Measurements from ENCODE around the gene SMIM20.
"Not testable (repeated sequence)": the region's sequence is repeated elsewhere in the genome, so short reads cannot be mapped to it uniquely, and the experiment has no call there.

Gene SMIM20

GRCh38 chr4:25892796-25893195 is 21.2 kb upstream of the SMIM20 start:
- DNase-seq, result no peak

DNA sequence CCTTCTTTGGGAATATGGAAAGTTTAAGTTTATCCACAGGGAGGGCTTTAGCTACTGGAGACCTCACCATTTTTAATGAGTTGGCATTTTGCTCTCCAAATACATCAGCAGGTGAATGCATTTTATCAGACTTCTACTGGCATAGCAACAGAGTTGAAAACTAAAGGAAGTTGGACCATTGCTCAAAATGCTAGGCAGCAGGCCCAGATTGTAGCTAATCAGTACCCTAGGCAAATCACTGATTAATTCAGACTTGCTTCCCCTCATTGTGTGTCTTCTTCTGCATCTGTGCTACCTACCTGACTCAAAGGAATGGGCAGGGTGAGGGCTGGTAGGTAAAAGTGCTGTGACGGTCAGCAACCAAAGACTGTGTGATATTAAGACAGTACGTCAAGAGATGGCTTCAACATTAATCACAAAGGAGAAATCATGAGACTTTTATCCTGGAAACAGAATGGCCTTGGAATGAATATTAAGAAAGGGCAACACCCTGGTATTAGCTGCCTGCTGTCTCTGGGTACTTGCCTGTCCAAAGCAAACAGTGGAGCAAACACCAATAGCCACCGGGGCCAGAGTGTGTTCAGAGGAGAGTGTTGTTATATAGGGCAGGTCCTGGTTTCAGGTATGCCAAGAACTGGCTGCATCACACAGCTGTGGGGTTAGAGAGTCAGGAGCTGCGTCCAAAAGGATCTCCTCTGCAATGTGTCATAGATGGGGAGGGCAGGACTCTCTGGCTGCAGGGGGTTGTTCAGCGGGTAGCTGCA is 17.1 kb upstream of the SMIM20 start:
- no peak for DNase-seq

- DNase-seq, result no peak
Observed at GRCh38 chr4:25900310-25900709, 13.7 kb upstream of the SMIM20 start.

DNA sequence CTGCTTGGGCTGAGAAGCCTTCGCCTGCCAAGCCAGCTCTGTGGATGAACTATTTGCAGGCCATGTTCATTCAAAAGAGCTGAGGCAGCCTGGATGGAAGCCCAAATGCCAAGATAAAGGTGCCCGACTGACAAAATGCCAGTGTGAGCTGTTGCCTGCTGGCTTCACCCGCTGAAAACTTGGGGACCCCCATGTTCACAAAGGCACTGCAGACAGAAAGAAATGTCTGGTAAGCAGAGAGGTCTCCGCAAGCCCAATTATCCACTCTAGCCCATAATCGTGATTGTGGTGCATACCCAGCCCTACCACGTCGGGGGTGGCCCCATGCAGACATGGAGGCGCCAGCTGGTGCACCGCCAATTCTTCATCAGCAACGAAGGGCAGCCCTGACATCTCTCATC is 13.0 kb upstream of the SMIM20 start:
- no peak for DNase-seq

GRCh38 chr4:25903900-25904747 is 9.9 kb upstream of the SMIM20 start:
- DNase-seq, result no peak

DNA sequence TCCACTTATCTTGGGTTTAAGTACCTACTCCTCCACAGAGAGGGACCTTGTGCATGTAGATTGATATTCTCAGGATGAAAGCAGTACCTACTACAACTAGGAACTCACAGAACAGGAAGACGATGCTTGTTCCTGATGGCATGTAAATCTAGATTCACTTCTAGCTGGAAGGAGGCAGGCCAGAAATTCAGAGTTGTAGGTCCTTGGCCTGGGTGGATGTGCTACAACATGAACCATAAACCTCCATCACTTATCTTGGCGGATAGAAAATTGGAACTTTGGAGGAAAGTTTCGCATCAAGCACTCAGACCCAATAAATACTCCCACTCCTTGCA is 9.3 kb upstream of the SMIM20 start:
- no peak for DNase-seq

- DNase-seq, result no peak
Observed at GRCh38 chr4:25905371-25905770, 8.6 kb upstream of the SMIM20 start.

DNA sequence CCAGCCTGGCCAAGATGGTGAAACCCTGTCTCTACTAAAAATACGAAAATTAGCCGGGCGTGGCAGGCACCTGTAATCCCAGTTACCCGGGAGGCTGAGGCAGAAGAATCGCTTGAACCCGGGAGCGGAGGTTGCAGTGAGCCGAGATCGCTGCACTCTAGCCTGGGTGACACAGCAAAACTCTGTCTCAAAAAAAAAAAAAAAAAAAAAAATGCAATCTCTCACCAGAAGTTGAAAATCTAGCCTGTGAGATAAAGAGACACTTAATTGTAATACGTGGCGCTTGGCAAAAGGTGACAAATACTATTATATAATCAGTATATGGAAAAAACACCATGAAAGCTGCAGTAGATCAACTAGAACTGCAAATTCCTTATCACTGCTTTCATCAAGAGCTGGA is 7.9 kb upstream of the SMIM20 start:
- not testable (repeated sequence) for DNase-seq

- no peak for DNase-seq
Observed at GRCh38 chr4:25908491-25908901, 5.5 kb upstream of the SMIM20 start.

GRCh38 chr4:25911356-25911755 is 2.7 kb upstream of the SMIM20 start:
- no peak for DNase-seq

- peak; percentile 36 for DNase-seq
Observed at GRCh38 chr4:25913056-25913850, 767 bp upstream of the SMIM20 start.

DNA sequence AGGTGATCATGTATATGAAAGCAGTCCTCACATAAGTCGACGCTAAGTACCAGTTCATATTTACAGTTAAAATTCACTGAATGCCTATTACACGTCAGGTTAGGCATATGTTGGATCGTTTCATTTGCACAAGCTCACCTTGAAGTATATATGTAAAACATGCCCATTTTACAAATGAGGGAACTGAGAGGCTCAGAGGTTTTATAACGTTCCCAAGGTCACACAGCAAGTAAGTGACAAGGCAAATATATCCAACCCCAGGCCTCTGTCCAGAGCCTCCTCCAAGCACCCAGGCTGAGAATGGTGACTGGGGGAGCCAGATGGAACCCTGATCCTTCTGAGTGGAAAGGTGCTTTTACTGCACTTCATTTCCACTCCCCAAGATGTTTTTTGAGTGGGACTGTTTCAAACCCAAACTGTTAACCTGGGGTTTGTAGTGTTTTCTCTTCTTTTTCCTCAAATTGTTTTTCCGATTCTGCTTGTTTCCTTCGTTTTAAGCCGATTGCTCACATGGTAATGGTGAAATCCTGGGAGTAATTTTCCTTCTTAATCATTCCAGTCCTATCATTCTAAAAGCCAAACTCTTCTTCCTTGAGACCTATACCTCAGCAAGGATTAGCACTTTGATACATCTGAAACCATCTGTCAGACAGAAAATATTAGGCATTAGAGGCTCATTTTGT is 791 bp downstream of the SMIM20 start:
- DNase-seq, result no peak

DNA sequence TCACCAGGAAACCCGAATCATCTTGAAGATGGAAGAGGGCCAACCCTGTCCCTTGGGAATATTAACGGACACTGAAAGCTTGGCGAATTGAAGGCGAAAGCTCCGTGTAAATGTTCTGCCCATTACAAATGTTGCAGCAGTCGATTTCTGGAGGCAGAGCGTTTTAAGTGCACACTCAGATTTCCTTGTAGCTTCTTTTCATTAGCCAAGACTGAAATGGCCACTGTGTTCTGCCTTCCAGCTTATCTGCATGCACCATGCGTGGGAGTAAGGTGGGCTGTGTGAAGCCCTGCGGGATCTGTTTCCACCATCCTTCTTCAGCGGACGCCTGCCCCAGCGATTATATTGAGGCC is 1.3 kb downstream of the SMIM20 start:
- DNase-seq, result no peak

DNA sequence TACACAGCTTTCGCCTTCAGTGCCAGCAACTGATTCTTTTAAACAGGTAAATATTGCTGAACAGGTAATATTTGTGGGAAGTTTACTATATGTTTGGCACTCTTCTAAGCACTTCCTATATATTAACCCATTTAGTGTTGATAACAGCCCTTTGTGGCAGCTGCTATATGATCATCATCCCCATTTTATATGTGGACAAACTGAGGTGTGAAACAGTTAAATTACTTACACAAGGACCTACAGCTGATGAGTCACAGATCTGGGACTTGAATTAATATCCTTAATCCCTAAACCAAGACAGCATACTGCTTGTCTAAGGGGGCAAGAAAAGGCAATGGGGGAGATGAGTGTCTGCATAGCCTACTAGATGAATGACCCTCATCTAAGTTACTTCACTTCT is 2.9 kb downstream of the SMIM20 start:
- DNase-seq, result no peak

- DNase-seq, result no peak
Observed at GRCh38 chr4:25919676-25920075, 5.7 kb downstream of the SMIM20 start.

DNA sequence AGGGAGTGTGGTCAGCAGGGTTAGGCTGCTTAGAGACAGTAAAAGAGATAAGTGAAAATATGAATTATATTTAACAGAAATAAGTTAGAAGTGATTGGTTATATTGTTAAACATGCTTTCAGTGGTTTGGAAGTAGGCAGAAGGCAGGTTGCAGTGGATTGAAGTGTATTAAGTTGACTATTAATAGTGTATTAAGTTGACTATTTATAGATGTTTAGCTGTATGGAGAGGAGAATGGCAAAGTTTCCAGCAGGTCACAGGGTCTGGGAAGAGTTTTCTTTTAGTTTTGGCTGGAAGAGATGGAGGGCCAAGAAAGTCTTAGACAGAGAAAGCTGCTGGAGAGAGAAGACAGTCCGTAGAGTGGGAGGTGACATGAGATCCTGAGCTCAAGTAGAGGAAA is 7.9 kb downstream of the SMIM20 start:
- DNase-seq, result no peak

DNA sequence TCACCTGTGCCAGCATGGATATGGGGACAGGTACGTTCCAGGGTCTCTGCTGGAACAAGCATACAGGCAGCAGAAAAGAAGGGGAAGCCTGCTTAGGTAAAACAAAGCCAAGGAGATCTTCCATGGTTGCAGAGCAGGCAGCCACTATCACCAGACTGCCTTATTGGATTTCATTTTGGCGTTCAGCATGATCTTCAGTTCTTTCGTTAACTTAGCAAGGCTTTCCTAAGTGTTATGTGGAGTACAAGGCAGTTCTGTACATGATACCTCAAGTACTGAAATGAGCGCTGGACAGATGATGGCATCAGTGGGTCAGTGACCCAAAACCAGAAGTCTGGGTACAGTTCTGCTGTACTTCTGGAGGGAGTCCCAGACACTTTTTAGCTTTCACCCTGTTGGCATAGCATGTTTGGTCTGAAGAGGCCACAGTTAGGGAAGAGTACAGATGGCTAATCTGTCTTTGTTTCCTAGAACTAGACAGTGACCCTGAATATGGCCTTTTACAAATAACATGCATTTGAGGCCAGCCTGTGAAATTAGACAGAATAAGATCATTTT is 8.9 kb downstream of the SMIM20 start:
- DNase-seq, result no peak

GRCh38 chr4:25923745-25924144 is 9.7 kb downstream of the SMIM20 start:
- no peak for DNase-seq

DNA sequence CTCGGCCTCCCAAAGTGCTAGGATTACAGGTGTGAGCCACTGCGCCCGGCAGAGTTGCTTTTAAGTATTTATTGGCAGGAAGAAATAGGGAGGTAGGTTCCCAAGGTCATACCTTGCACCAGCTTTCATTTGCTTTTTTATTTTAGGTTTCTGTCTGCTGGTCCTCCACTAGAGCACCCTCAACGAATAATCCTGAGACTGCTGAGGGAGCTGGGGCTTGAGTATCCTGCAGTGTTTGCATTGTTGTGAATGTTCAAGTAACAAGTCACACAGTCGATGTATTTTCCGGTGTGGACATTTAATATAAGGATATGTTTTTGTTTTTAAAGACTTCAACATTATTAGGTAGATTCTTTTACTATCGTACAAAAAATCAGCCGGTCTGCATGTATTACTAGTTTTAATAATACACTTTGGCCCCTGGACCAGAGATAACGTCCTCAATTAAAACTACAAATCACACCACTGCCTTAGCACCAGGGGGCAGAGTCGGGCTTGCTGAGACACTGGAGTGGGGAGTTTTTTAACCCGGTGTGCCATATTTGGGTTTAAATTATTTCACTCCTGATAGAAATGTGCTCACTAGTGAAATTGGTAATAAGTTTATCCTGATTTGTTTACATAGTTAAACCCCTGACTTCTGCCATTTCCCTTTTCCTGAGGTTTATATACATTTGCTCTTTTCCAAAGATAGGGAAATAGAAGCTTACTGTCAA is 11.6 kb downstream of the SMIM20 start:
- no peak for DNase-seq

DNA sequence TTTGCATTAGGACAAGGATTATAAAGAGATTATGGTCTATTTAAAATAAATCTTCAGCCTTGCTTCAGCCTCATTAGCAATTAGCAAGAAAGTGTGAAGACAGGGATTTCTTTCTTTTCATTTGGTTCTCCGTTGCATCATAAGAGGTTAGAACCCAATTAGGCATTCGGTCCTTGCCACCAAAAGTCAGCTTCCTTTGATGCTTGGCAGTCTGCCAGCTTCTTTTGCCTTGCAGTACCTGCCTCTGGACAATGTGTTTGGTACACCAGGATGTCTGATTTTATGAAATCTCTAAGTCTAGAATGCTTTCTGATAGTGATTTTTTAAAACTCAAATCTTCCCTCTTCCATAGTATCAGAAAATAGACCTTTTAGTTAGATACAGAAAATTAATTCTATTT is 12.4 kb downstream of the SMIM20 start:
- no peak for DNase-seq

- no peak for DNase-seq
Observed at GRCh38 chr4:25927361-25928195, 13.6 kb downstream of the SMIM20 start.
